ENCODE results near the gene SRP14.
"Not testable (repeated sequence)": the region's sequence is repeated elsewhere in the genome, so short reads cannot be mapped to it uniquely, and the experiment has no call there.

SRP14 gene

DNA sequence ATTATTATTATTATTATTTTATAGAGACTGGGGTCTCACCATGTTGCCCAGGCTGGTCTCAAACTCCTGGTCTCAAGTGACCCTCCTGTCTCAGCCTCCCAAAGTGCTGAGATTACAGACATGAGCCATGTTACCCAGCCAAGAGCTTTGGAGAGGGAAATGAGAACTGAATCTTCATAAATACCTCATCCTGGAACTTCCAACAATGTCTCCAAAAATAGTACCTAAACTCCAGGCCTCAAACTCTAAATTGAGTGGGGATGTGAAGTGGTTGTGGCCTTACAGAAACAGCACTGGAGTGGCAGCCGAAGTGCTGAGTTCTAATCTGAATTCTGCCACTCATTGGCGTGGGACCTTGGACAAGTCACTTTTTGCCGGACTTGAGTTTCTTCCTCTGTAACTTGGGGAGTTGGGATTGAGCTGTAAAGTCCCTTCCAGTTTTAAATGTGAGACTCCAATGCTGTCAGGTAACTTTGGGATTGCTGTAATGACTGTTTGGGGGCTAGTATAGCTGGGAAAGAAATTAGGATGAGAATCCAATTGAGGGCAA lies 10.0 kb upstream of the SRP14 start:
- no peak for DNase-seq

- DNase-seq: no peak
Measured at GRCh38 chr15:40048211-40048792, 9.3 kb upstream of the SRP14 start.

DNA sequence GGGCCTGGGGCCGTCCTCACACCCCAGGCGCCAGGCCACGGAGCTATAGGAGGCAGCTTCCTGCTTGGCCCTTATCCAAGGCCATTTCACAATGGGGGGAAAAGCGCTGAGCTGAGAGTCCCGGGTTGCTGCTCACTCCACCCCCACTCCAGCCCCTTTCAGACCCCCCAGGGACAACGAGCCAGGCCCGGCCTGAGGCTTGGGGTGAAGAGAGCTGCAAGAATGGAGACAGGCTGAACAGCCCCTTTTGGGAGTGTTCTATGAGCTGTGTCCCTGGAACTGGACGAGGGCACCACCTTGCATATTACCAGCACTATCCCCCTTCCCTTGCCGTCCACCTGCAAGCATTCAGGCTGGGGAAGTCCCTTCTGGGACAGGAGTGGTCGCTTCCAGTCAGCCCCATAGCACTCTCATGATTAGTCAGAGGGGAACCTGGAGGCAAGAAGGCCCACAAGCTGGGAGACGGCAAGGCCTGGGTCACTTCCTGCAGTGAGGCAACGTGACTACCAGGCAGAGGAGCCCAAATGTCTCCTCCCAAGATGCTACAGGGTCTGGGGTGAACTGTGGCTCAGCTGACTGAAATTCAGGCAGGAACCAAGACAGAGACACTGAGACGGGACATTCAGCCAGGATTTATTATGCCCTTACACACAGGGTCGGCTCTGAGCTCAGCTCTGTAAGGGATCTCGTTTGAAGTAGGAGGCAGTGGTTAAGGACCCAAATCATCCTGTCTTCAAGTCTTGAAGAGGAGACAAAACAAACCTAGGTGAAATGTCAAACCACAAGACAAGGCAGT lies 8.6 kb upstream of the SRP14 start:
- DNase-seq: peak; percentile 17 to 64 (median 35)

GRCh38 chr15:40046721-40047414 lies 7.9 kb upstream of the SRP14 start:
- no peak for DNase-seq

- DNase-seq: no peak
Measured at GRCh38 chr15:40045572-40046217, 6.7 kb upstream of the SRP14 start.

DNA sequence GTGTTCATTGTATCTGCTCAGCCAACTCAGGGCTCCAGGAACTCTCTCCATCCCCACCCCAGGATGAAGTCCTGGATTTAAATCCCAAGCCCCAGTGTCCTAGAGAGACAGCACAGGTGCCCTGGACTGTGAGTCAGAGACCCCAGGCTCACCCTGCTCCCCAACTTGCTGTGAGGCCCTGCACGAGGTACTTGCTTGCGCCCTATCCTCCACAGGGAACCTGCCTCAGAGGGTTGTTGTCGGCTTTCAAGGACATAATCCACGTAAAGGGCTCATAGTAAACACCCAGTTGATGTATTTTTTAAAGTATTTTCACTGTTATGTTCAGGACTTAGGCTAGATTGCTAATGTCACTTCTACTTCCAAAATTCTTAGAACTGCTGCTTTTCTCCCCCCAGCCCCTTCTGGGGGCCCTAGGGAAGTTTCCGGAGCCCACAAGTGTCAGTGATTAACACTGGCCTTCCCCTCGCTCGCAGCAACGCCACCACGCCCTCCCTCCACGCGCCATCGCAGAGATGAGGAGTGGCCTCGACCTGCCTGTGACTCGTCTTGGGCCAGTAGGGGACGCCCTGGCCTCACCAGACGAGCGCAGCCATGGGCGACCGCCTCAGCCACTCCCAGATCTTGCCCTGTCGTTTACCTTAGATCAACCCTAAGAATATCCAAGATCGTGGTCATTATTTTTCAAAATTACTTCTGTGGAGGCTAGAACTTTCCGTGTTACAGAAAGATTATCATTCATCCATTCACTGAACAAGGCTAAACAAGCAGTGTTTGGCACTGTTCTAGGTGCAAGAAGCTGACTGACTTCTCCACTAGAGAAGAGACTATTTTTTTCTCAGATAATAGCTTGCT lies 6.0 kb upstream of the SRP14 start:
- peak; percentile 68 to 85 (median 76) for DNase-seq

- no peak for DNase-seq
Measured at GRCh38 chr15:40043927-40044716, 5.1 kb upstream of the SRP14 start.

- DNase-seq: peak in 1 of 3 experiments; percentile 4
Measured at GRCh38 chr15:40042791-40043320, 3.9 kb upstream of the SRP14 start.

GRCh38 chr15:40040770-40041169 lies 1.8 kb upstream of the SRP14 start:
- DNase-seq: no peak

DNA sequence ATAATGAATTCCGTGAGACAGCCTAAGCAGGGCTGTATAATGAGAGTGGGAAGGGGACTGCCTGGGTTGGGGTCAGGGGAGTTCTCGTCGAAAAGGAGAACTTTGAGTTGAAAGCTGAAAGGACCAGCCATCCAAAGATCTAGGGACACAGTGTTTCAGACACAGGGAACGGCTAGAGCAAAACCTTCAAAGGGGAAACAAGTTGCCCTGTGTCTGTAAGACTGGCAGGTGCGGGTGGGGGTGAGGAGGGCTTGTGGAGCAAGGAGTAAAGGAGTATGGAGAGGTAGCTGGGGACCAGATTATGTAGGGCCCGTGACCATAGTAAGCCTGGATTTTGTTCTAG lies 1.3 kb upstream of the SRP14 start:
- DNase-seq: no peak

DNA sequence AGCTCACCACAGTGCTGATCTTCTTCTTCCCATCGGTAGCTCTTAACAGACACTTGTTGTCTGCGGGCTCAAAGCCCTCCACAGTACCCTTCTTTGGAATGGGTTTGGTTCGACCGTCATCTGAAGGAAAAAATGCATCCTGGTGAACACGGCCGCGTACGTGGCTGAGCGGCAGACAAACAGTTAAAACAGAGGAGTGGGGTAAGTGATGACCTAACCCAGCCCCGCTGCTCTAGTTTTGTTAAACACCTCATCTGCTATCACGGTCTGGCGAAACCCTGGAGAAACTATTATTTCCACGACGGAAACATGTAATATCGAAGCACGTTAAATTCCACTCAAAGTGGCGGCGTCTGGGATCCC lies 725 bp downstream of the SRP14 start:
- DNase-seq: peak in 1 of 3 experiments; percentile 46

GRCh38 chr15:40037721-40038120 lies 1.3 kb downstream of the SRP14 start:
- DNase-seq: peak in 1 of 3 experiments; percentile 12

DNA sequence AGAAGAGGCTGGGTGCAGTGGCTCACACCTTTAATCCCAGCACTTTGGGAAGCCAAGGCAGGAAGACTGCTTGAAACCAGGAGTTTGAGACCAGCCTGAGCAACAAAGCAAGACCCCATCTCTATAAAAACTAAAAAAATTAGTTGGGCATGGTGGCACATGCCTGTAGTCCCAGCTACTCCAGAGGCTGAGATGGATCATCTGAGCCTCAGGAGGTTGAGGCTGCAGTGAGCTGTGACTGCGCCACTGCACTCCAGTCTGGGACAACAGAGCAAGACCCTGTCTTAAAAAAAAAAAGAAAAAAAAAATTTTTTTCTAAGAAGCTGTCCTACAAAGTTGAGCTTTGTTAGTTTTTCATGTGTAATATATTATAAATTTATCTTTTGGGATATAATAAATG lies 3.8 kb downstream of the SRP14 start:
- DNase-seq: not testable (repeated sequence)

DNA sequence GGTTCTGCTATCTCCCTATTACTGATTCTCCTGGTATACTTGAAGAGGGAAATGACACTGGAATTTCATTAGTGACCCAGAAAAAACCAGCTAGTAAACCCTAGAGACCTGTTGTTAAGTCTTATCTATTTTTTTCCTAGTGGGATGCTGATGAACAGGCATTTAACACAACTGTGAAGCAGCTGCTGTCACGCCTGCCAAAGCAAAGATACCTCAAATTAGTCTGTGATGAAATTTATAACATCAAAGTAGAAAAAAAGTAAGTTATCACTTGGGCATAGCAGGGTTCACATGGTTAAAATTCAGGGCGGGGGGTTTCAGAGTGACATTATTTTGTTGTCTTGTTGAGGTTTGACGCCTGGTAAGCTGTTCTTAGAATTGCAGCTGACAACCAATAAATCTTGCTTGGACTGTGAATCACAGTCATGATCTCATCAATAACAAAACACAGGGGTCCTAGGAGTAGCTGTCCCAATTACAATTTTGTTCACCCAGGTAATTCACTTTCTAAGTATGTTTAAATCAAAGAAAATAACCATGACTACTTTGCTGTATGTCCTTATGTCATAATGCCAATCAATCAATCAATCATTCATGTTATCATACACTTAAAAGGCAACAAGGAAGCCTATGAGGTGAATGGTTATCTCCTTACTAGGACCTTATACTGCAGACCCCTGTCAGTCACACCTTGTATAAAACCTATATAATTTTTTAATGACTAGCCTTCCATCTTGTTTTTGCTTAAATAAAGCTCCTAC lies 4.6 kb downstream of the SRP14 start:
- DNase-seq: peak in 1 of 3 experiments; percentile 2

GRCh38 chr15:40032125-40032839 lies 6.7 kb downstream of the SRP14 start:
- no peak for DNase-seq

GRCh38 chr15:40031300-40031699 lies 7.7 kb downstream of the SRP14 start:
- DNase-seq: no peak

DNA sequence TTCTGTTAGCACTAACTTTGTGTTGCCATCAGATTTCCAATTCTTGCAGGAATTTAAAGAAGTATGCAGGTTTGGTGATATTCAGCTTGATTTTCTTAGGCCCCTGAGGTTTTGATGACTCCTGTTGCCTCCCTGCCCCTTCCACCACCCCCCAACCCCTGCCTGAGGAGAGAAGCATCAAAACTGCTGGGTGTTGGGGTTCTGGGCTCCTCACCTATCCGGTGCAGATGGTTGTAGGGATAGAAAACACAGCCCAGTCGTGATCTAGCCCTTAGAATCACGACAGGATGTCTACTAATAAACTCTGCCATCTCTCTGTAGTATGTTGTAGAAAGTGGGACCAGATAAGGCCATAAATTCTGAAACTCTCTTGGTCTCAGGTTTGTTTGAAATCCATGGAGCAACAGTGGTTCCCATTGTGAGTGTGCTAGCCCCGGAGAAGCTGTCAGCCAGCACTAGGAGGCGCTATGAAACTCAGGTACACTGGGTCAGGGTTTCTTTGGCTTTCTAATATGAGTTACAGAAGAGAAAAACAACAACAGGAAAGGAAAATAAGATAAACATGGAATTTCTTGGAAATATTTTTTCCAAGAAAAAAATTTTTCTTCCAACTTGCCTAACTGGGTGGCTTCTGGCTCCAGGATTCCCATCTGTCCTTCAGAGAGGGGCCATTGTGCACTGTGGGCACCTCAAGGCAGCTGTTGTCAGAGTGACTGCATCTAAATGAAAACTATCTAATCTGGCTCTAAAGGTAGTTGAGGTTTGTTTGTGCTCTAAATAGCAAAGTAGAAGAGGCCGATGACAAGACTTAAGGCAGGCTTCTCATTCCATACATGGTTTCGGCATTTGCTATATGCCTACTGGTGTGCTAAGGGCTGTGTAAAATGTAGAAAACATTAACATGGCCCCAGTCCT lies 8.7 kb downstream of the SRP14 start:
- DNase-seq: peak in 1 of 3 experiments; percentile 3

- DNase-seq: peak in 1 of 3 experiments; percentile 32
Measured at GRCh38 chr15:40028853-40029252, 10.1 kb downstream of the SRP14 start.

DNA sequence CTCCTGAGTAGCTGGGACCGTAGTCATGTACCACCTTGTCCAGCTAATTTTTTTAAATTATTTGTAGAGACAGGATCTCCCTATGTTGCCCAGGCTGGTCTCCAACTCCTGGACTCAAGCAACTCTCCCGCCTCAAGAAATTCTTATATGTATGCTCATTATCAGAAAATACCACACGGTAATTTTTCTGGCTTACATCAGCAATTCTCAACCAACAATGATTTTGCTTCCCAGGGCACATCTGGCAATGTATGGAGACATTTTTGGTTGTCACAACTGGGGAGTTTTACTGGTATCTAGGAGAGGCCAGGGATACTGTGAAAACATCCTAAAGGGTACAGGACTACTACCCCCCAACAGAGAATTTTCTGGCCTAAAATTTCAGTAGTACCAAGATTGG lies 10.8 kb downstream of the SRP14 start:
- no peak for DNase-seq
